ENCODE data around the gene PRSS22.

The PRSS22 gene

GRCh38 chr16:2827831-2828520 lies 30.0 kb downstream of the PRSS22 start:
- no peak for DNase-seq

GRCh38 chr16:2827374-2827791 lies 30.6 kb downstream of the PRSS22 start:
- no peak for DNase-seq

GRCh38 chr16:2826591-2827373 lies 31.2 kb downstream of the PRSS22 start:
- no peak for DNase-seq

GRCh38 chr16:2825906-2826305 lies 32.1 kb downstream of the PRSS22 start:
- DNase-seq = no peak

- DNase-seq = no peak
Measured at GRCh38 chr16:2825049-2825742, 32.8 kb downstream of the PRSS22 start.

- DNase-seq = no peak
Measured at GRCh38 chr16:2824626-2825025, 33.3 kb downstream of the PRSS22 start.

GRCh38 chr16:2822496-2822895 lies 35.5 kb downstream of the PRSS22 start:
- DNase-seq = no peak

GRCh38 chr16:2822158-2822495 lies 35.8 kb downstream of the PRSS22 start:
- no peak for DNase-seq

GRCh38 chr16:2821487-2822157 lies 36.3 kb downstream of the PRSS22 start:
- DNase-seq = no peak

- no peak for DNase-seq
Measured at GRCh38 chr16:2820836-2821486, 37.0 kb downstream of the PRSS22 start.

- DNase-seq = no peak
Measured at GRCh38 chr16:2819939-2820835, 37.8 kb downstream of the PRSS22 start.

GRCh38 chr16:2819179-2819938 lies 38.6 kb downstream of the PRSS22 start:
- no peak for DNase-seq

- no peak for DNase-seq
Measured at GRCh38 chr16:2818272-2818876, 39.6 kb downstream of the PRSS22 start.

GRCh38 chr16:2817340-2818271 lies 40.4 kb downstream of the PRSS22 start:
- DNase-seq = no peak

- no peak for DNase-seq
Measured at GRCh38 chr16:2816751-2817339, 41.1 kb downstream of the PRSS22 start, which contains the start of gene PRSS21. PRSS21 (plus strand) TSS chr16:2817237; CDS start chr16:2817269, 32 bp downstream.

- no peak for DNase-seq
Measured at GRCh38 chr16:2815299-2815771, 42.6 kb downstream of the PRSS22 start.

GRCh38 chr16:2814551-2815298 lies 43.2 kb downstream of the PRSS22 start:
- no peak for DNase-seq

- DNase-seq = no peak
Measured at GRCh38 chr16:2813771-2814221, 44.2 kb downstream of the PRSS22 start.
